GM12878 (cell line): ENCODE results near the gene MSRB1. TPM values are rescaled to one million over a fixed set of nuclear protein-coding genes. Genes with fewer than 3 reads are reported as not detected.

Experiments
- ATAC-seq: fragments of 200-7000 bp; cut with Tn5 transposase; 3 replicates; pipeline ENCODE4 v1.9.1; 2020; ENCODE audit warnings: mild to moderate bottlenecking, moderate library complexity
- BruUV-seq: library from RNA; stranded (reverse); fragments of 400-500 nt; replicated peaks from 2 replicates; lab custom pipeline; 2021; lab: Mats Ljungman, UMichigan
- CTCF ChIA-PET: fragments of 300-600 bp; sonication (Branson Sonifier 250); formaldehyde crosslinking; extraction: SDS; loops from one replicate; lab custom pipeline; 2021; ENCODE audit warnings: inconsistent platforms; lab: Yijun Ruan, JAX
- POLR2A ChIA-PET: fragments of 350-600 bp; formaldehyde crosslinking; extraction: SDS; loops from one replicate; lab custom pipeline; 2021; ENCODE audit warnings: inconsistent platforms; lab: Charles Lee
- RAD21 ChIA-PET: fragments of 300-600 bp; sonication (Branson Sonifier 250); formaldehyde crosslinking; loops from one replicate; lab custom pipeline; 2023; ENCODE audit warnings: antibody characterized with exemption; ENCODE audit not compliant: unreplicated experiment; lab: Charles Lee
- SMC1A ChIA-PET: fragments of 300-600 bp; sonication (Branson Sonifier 250); formaldehyde crosslinking; loops from one replicate; lab custom pipeline; 2023; ENCODE audit not compliant: unreplicated experiment, uncharacterized antibody; lab: Charles Lee
- DNase-seq: peaks from one replicate; pipeline ENCODE4 v3.0.0-alpha.2; 2011; ENCODE audit warnings: low read depth, low spot score
- FAIRE-seq: peaks from 3 replicates; lab custom pipeline; 2011; peaks lifted over from hg19 to GRCh38; lab: Jason Lieb, UNC
- H2AFZ ChIP-seq: 2 replicates; pipeline ENCODE4 v1.6.0; 2011; ENCODE audit warnings: low read depth, low read length, control low read depth; ENCODE audit not compliant: control insufficient read depth
- H3K27ac ChIP-seq: 2 replicates; pipeline ENCODE4 v1.5.1; 2011; ENCODE audit warnings: control low read depth; ENCODE audit not compliant: control insufficient read depth, insufficient read depth
- H3K27me3 ChIP-seq, 2 experiments: replicated peaks in 1 of 2; 2 replicates each; pipeline versions ENCODE4 v1.6.0 to v1.6.1; 2011; ENCODE audit warnings: low read length in 1 of 2; ENCODE audit not compliant: control insufficient read depth in 2 of 2, insufficient read depth in 2 of 2
- H3K36me3 ChIP-seq, 2 experiments: 2 replicates each; pipeline ENCODE4 v1.5.1; 2011; ENCODE audit warnings: low read length in 1 of 2; ENCODE audit not compliant: control insufficient read depth in 2 of 2, insufficient read depth in 2 of 2
- H3K4me1 ChIP-seq: 2 replicates; pipeline ENCODE4 v1.6.1; 2011; ENCODE audit warnings: mild to moderate bottlenecking, low read length, moderate library complexity, mixed read lengths; ENCODE audit not compliant: control insufficient read depth, insufficient read depth
- H3K4me2 ChIP-seq: 2 replicates; pipeline ENCODE4 v1.6.0; 2011; ENCODE audit warnings: control low read depth; ENCODE audit not compliant: control insufficient read depth, insufficient read depth
- H3K4me3 ChIP-seq: fragments of 200-600 bp; sonication (generic); 2 replicates; pipeline ENCODE4 v1.5.1; 2016
- H3K79me2 ChIP-seq: 2 replicates; pipeline ENCODE4 v1.6.0; 2011; ENCODE audit warnings: low read length; ENCODE audit not compliant: control insufficient read depth, insufficient read depth
- H3K9ac ChIP-seq: 2 replicates; pipeline ENCODE4 v1.8.0; 2011; ENCODE audit warnings: low read length, control low read depth, mixed read lengths; ENCODE audit not compliant: control insufficient read depth, insufficient read depth
- H3K9me3 ChIP-seq: replicated peaks from 3 replicates; pipeline ENCODE4 v1.5.1; 2011; ENCODE audit warnings: mild to moderate bottlenecking, low read length; ENCODE audit not compliant: control insufficient read depth, insufficient read depth
- H4K20me1 ChIP-seq: 2 replicates; pipeline ENCODE4 v1.6.0; 2011; ENCODE audit not compliant: control insufficient read depth, insufficient read depth
- BRCA1 ChIP-seq: IDR thresholded peaks from 2 replicates; pipeline ENCODE4 v1.6.1; 2011; ENCODE audit warnings: low read depth, low read length, improper control_type of control experiment
- CHD1 ChIP-seq: IDR thresholded peaks from 2 replicates; pipeline ENCODE4 v1.6.1; 2012; ENCODE audit warnings: low read depth, low read length, improper control_type of control experiment
- ETV6 ChIP-seq, 2 experiments: fragments of 450-650 bp in 1 of 2; IDR thresholded peaks in 1 of 2; conservative IDR thresholded peaks in 1 of 2; 2 replicates each; pipeline ENCODE4 v1.6.1; 2014; ENCODE audit warnings: antibody characterized with exemption in 1 of 2, borderline replicate concordance in 1 of 2, low read depth in 1 of 2, mild to moderate bottlenecking in 1 of 2, moderate library complexity in 1 of 2
- FOXK2 ChIP-seq: fragments of 450-650 bp; IDR thresholded peaks from 2 replicates; pipeline ENCODE4 v1.6.1; 2017; ENCODE audit warnings: mild to moderate bottlenecking, moderate library complexity
- IRF5 ChIP-seq: fragments of 450-650 bp; IDR thresholded peaks from 2 replicates; pipeline ENCODE4 v1.6.1; 2017; ENCODE audit warnings: borderline replicate concordance
- MEF2A ChIP-seq: IDR thresholded peaks from 2 replicates; pipeline ENCODE4 v1.6.1; 2011; ENCODE audit warnings: low read depth, mild to moderate bottlenecking, low read length, moderate library complexity; ENCODE audit not compliant: insufficient read depth
- NFIC ChIP-seq: IDR thresholded peaks from 2 replicates; pipeline ENCODE4 v1.6.1; 2012; ENCODE audit warnings: low read depth, mild to moderate bottlenecking, inconsistent platforms, low read length, moderate library complexity
- NFYB ChIP-seq: IDR thresholded peaks from 2 replicates; pipeline ENCODE4 v1.6.1; 2011; ENCODE audit warnings: low read depth, mild to moderate bottlenecking, low read length, improper control_type of control experiment, moderate library complexity; ENCODE audit not compliant: insufficient read depth
- NR2C1 ChIP-seq: fragments of 450-650 bp; IDR thresholded peaks from 2 replicates; pipeline ENCODE4 v1.6.1; 2017; ENCODE audit warnings: antibody characterized with exemption, mild to moderate bottlenecking, moderate library complexity
- PBX3 ChIP-seq: IDR thresholded peaks from 2 replicates; pipeline ENCODE4 v1.6.1; 2011; ENCODE audit warnings: mild to moderate bottlenecking, low read depth, low read length, moderate library complexity; ENCODE audit not compliant: insufficient replicate concordance
- TAF1 ChIP-seq: IDR thresholded peaks from 2 replicates; pipeline ENCODE4 v1.6.1; 2011; ENCODE audit warnings: mild to moderate bottlenecking, low read depth, low read length, borderline replicate concordance
- USF1 ChIP-seq: IDR thresholded peaks from 2 replicates; pipeline ENCODE4 v1.6.1; 2011; ENCODE audit warnings: borderline replicate concordance, low read depth, mild to moderate bottlenecking, moderate library complexity, mixed read lengths, low read length; ENCODE audit not compliant: insufficient read depth; ENCODE audit errors: extremely low read length
- ZZZ3 ChIP-seq: IDR thresholded peaks from 2 replicates; pipeline ENCODE4 v1.6.1; 2011; ENCODE audit warnings: low read depth; ENCODE audit not compliant: control insufficient read depth, insufficient read length
- WGBS: methylation state at CpG from one replicate; pipeline ENCODE4 v1.1.6; 2016; ENCODE audit warnings: low lambda C conversion rate; ENCODE audit not compliant: insufficient replicate concordance, insufficient coverage; ENCODE audit errors: missing lambda C conversion rate; 5-methylcytosine and 5-hydroxymethylcytosine counted together
- in situ Hi-C: fragments of 300-500 bp; cut with MboI; formaldehyde crosslinking; loops from 9 replicates; pipeline ENCODE4 v1.14.3; 2018; ENCODE audit warnings: mixed read lengths
- intact Hi-C: fragments of 100-400 bp; cut with micrococcal nuclease; formaldehyde crosslinking; loops from one replicate; pipeline ENCODE4 v1.14.2; 2022; ENCODE audit not compliant: unreplicated experiment
- polyA plus RNA-seq, 11 experiments: library from polyadenylated mRNA; depleted of rRNA in 4 of 11; unstranded in 6 of 11; stranded (reverse) in 5 of 11; fragments of >200 nt; fragmentation: Nextera tagmentation in 4 of 11; fragmentation: Illumina TruSeq in 1 of 11; extraction: Ambion mirVana in 4 of 11; extraction: Trizol in 1 of 11; gene quantifications; 1 replicate in 1 of 11; 2 replicates in 10 of 11; pipeline versions ENCODE4 v1.2.1 to v1.2.3, GENCODE V29; 2011 to 2016; ENCODE audit warnings: inconsistent platforms in 2 of 11, missing spikeins in 2 of 11, low read depth in 1 of 11
- total RNA-seq, 4 experiments: library from RNA; depleted of rRNA in 3 of 4; stranded (reverse); fragments of >200 nt in 3 of 4; fragmentation: Illumina TruSeq in 1 of 4; extraction: Trizol in 1 of 4; gene quantifications; 2 replicates each; pipeline versions ENCODE4 v1.2.1 to v1.2.3, GENCODE V29; 2013 to 2021

Gene MSRB1
- total and polyA plus RNA-seq, 10 of the 15 experiments (the other 5 are each of a cell fraction or from before 2014, with no cell fraction given), result 5.1 to 48.6 (median 25.7) TPM

- no peak for TF ChIP-seq FOXK2
- no peak for TF ChIP-seq ETV6 (conservative IDR thresholded peaks at IDR 0.05 in 1 of 2, IDR thresholded peaks at IDR 0.05 in 1 of 2; ENCODE audit: borderline replicate concordance in 1 of 2, low read depth in 1 of 2)
- no peak for TF ChIP-seq MEF2A
- TF ChIP-seq NR2C1, result no peak
- no peak for TF ChIP-seq PBX3
- TF ChIP-seq NFYB, result no peak
Observed at GRCh38 chr16:1895068-1895467, 47.9 kb downstream of the MSRB1 start (continued).

- no peak overlapping the region for H3K4me3 ChIP-seq
- TF ChIP-seq CHD1 (no peak), NFIC (no peak), BRCA1 (no peak), USF1 (no peak), IRF5 (no peak), TAF1 (no peak), ZZZ3 (no peak)
- ChIA-PET CTCF (no interaction called here), SMC1A (interaction anchor here (0.6 kb wide), 1 partner anchor 30 kb away, joined by 3 read pairs; no protein-coding TSS in a partner anchor), RAD21 (no interaction called here), POLR2A (no interaction called here)
- in situ Hi-C loops, result no loop called here
- H3K9ac ChIP-seq, result no peak overlapping the region
- no peak for FAIRE-seq
- no peaks in the 10 kb centered on the region; a peak in 2 of 4 replicates for H3K27me3 ChIP-seq
- H3K27ac ChIP-seq, result no peak overlapping the region
- H3K36me3 ChIP-seq, result no peaks in the 10 kb centered on the region
- no peaks in the 10 kb centered on the region for H3K79me2 ChIP-seq
- no peaks in the 10 kb centered on the region for H4K20me1 ChIP-seq
- DNase-seq, result no peak
- BruUV-seq, result no TSS peak
- H3K4me1 ChIP-seq, result no peaks in the 10 kb centered on the region
- H3K4me2 ChIP-seq, result no peak overlapping the region
- 32% methylated on average over 4 of the region's 4 CpGs for WGBS
- ATAC-seq, result no peak
- H2AFZ ChIP-seq, result no peak overlapping the region
- H3K9me3 ChIP-seq, result no peaks in the 10 kb centered on the region
- intact Hi-C loops, result no loop called here
Observed at GRCh38 chr16:1890708-1891050, 52.3 kb downstream of the MSRB1 start.
